Renal cortex interstitium (tissue), 3 donors: ENCODE measurements around the gene TASL. TPM values are rescaled to one million over a fixed set of nuclear protein-coding genes. Genes with fewer than 3 reads are reported as not detected.

Experiments used
- polyA plus RNA-seq, 3 donors: library from polyadenylated mRNA; unstranded; fragments of 120-200 nt; gene quantifications; one replicate each; pipeline ENCODE4 v1.2.1, GENCODE V29; 2013; ENCODE audit not compliant: insufficient read length in 3 of 3

Gene TASL
- polyA plus RNA-seq, 3 donors, result 0.42 to 0.59 (median 0.47) TPM

Other genes starting within 250 kb of the TASL start
- 100 to 1,000 TPM in 2 of 3 donors, 10 to 100 TPM in 1; 81.1 to 138 (median 116) TPM for gene GK, start 75.7 kb upstream of the TASL start, polyA plus RNA-seq